ENCODE measurements around the gene GPATCH2L.

GPATCH2L gene

DNA sequence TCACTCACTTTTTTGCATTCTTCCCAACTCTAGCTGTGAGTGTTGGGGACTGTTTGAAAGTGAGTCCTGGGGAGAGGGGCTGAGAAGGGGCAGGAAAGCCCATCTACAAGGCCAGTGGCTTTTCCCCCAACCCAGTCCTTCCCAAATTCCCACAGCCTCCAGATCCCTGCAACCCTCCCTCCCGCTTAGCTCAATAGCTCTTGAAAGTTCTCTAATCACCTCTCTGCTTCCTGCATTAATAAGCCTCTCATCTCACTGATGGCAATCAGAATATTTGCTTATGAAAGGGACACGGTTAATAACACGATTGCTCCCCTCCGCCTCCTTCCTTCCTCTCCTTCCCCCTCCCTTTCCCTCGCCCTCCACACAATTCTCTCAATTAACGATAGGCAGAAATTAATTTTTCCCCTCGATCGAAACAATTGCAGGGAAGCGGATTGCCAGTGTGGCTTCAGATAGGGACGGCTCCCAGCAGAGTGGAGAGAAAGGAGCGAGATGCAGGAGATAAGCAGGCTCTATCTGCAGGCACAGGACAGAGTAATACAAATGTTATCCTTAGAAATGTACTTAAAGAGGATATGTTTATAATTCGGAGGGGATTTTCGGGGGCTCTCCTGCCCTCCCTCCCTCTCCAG is 15.1 kb upstream of the GPATCH2L start:
- DNase-seq: no peak

DNA sequence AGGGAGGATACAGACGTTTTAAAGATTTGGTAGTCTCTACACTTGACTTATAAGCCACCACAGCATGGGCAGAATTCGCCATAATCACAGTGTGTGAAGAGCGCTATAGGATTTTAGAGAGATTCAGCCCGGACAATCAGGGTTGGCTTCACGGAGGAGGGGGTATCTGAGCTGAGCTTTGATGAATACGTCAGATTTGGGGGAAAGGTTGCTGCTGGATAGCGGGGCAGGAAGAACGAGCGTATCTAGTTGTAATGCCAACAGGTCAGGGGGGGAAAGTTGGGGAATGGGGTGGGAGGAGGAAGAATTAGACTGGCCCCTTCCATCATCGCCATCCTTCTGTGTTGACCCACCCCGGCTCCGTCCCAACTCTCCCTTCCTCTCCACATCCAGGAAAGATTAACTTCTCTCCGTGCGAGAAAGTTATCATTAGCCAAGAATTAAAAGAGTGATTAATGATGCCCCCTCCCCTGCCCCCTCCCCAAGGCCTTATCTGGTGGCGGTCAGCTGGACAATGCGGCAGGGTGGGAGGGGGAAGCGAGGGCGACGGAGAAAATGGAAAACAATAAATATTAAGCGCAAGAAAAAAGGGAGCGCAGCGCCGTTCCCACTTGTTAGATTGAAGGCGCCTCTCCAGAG is 13.5 kb upstream of the GPATCH2L start:
- no peak for DNase-seq

DNA sequence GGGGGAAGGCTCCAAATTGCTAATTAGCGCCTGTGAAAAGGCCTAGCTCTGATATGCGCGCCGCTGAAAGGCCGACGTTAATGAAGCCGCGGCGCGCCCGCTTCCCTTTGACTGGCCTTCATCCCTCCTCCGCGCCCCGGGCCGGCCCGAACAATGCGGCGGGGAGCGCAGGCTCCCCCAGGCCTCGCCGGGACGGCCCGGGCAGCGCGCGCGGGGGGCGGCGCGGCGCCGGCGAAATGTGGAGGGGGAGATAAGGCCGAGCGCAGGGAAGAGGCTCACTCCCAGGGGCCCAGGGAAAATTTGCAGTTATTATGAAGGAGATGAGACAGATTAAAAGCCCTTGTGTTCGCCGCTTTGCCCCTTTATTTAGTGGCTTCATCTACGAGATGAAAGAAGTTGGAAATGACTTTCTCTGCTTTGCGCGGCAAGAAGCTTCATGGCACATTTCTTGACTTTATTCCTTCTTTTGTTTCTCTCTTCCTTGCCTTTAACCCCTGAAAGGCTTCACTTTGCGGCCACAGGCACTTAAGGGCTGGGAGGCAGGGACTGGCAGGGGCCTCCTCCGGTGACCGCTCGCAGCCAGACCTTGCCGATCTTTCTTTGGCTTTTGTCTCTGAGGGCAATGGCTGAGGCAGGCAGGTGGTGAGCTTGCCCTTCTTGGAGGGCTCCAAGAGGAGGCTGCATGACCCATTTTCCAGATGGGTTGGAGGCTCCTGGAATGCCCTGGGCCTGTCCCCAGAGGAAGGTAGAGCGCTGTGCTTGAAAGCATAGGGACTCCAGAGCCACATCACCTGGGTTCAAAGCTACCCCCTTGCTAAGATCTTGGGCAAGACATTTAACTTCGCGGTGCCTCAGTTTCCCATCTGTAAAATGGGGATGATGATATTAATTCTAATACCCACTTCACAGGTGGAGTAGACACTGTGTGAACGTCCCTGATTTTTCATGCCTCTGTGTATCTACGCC is 12.7 kb upstream of the GPATCH2L start:
- no peak for DNase-seq

DNA sequence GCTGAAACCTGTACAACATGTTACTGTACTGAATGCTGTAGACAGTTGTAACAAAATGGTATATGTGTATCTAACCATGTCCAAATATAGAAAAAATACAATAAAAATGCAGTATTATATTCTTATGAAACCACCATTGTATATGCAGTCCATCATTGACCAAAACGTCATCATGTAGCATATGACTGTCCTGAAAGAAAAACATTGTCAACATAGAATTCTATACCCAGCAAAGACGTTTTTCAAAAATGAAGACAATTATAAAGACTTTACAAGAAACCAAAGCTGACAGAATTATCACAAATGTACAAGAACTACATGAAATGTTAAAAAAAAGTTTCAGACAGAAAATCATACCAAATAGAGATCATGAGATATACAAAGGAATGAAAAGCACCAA is 8.1 kb upstream of the GPATCH2L start:
- no peak for DNase-seq

DNA sequence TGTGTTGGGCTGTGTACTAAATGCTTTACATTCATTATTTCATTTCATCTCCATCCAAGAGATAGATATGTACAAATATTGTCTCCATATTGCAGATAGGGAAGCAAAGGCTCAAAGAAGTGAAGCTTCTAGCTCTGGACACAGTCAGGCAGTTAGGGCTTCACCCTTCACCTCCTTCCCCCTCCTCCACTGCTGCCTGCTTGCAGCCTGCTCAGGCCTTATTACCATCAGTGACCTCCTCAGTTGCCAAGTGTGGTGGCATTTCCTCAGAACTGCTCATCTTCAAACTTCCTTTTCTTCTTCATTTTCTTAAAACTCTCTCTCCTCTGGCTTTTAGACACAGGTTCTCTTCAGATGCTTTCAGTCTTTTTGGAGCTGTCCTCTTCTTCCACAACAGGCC is 4.7 kb upstream of the GPATCH2L start:
- DNase-seq: no peak

DNA sequence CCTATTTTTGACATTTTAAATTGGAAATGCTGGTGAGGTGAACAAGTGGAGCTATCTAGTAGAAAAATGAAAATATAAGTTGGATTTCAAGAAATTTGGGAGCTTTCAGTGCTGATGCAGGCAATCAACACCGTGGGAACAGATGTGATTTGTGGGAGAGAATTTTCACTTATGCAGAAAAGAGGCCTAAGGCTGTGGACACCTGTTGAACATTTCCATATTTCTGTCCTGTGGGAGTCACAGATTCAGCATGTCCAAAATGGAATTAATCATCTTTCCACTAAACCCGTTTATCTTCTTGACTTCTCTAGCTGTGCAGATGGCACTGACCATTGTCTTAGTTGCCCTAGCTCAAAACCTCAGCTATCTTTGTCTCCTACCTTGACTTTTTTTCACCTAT is 2.5 kb upstream of the GPATCH2L start:
- no peak for DNase-seq

DNA sequence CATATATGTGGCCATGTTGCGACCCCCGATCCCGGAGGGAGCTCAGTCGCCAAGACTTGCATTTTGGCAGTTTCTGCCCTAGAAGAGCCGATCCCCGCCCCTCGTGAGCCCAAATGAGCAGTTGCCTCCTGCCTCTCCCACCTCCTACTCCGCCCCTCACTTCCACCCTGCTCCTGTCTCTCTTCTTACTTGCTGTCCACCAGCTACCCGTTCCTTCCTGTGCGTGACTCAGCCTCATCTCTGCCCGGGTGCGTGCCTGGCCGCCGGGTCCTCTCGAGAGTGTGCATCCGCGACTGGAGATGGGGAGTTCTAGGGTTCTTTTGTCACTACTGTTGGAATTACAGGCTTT is 585 bp downstream of the GPATCH2L start:
- peak; percentile 82 for DNase-seq

DNA sequence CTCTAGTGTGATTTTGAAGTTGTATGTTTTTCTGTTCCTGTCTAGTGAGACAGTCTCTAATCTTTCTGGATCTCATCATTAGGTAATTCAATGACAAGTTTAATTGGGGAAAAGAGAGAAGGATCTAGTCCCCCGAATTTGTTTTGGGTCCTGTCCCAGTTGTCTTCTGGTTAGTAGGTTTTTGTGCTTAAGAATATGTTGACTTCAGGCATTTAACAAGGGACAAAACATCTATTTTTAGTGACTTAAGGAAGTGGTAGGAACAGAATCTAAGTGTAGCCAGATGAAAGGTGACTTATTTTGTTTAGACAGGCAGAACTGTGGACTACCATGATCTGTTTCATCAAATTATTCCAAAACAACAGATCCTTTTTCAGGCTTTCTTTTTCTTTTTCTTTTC is 2.2 kb downstream of the GPATCH2L start:
- DNase-seq: no peak

DNA sequence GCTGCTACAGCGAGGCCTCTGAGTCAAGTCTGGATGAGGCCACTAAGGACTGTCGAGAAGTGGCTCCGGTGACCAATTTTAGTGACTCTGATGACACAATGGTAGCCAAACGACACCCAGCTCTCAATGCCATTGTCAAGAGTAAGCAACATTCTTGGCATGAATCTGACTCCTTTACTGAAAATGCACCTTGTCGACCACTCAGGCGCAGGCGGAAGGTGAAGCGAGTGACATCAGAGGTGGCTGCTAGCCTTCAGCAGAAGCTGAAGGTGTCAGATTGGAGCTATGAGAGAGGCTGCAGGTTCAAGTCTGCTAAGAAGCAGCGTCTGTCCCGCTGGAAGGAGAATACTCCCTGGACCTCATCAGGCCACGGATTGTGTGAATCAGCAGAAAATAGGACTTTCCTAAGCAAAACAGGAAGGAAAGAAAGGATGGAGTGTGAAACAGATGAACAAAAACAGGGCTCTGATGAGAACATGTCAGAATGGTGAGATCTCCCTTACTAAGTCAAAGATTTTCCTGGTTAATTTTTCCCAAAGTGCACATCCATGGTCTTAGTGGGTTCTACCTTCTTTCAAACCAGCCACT is 2.9 kb downstream of the GPATCH2L start:
- DNase-seq: no peak

DNA sequence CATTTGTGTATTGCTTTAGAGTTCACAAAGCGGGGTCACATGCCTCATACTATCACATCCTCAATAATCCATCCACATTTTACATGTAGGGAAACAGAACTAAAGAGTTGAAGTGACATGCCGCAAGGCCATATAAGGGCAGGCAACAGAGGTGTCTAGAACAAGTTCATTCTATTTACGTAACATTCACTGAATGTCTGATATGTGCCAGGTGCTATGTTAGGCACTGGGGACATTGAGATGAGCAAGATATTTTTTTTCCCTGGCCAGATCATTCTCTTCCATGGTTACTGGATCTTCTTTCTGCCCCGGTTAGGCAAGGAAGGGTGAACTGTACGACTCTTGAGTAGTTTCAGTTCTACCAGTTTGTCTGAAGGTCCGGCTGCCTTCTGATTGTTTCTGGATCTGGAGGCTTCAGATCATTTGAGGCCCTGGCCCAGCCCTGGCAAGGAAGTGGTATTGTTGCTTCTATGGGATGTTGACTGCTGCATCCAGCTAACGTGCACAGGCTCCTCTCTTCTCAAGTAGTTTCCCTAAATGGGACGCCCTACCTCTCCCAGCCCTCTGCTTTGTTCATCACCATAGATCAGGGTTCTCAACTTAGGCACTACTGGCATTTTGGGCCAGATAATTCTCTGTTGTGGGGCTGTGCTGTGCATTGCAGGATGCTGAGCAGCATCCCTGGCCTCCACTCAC is 12.1 kb downstream of the GPATCH2L start:
- DNase-seq: no peak

DNA sequence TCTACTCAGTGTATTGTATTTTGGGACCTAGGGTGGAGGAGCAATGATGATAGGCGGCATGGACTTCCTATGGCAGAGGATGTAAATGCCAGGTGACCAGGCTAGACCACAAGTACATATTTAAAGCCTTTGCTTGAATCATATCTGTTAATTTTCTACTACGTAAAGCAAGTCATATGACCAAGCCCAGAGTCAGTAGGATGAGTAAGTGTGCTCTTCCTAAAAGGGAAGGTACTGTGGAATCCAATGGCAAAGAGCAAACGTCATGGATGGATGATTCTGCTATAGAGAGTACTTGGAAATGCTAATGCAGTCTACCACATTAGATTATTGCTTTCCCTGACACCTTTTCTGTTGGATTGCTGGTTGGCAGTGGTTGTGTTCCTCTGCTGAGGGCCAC is 16.8 kb downstream of the GPATCH2L start:
- DNase-seq: no peak

DNA sequence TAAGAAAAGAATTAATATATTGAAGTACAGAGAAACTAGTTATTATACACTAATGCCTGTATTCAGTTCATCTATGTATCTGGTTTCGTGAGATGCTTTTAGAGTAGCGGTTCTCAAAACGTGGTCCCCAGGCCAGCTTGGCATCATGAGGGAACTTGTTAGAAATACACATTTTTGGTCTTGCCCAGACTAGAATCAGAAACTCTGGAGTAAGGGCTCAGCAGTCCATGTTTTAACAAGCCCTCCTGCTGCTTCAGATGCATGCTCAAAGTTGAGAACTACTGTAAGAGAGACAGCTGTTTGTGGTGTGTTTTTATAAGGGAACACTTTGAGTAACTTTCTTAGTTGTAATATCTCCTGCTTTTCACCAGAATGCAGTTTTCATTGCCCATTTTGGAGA is 18.1 kb downstream of the GPATCH2L start:
- DNase-seq: no peak

DNA sequence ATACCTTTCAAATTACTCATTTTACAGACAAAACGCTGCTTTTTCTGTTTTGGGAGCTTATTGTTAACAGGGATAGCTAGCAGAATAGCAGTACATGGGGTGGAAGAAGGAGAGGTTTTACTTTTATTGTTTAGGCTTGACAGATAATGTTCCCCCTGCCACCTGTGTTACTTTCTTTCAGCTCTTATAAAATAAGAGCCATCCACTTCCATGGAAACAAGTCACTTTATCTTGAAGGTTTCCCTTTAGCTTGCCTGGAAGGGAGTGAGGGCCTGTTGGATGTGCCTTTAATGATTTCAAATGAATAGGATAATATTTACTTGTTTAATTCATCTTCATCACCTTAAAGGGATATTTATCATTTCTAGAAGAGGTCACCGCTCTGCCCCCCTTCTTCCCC is 23.3 kb downstream of the GPATCH2L start:
- DNase-seq: no peak

DNA sequence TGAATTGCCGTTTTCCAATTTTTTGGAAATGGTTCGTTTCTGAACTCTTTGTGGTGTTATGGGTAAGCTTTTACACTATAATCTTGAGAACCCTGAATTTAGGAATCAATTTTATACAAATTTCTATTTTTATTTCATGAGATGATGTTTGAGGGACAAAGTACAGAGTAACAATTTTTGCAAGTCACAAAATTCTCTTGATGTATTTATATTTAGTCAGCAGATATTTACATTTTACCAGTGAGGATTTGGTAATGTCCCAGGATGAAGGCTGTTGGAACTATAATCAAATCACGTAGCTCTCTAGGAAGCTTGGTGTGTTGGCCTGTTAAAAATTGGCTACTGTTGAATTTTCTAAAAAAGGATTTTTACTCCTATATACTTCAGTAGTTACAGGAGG is 24.2 kb downstream of the GPATCH2L start:
- DNase-seq: no peak

DNA sequence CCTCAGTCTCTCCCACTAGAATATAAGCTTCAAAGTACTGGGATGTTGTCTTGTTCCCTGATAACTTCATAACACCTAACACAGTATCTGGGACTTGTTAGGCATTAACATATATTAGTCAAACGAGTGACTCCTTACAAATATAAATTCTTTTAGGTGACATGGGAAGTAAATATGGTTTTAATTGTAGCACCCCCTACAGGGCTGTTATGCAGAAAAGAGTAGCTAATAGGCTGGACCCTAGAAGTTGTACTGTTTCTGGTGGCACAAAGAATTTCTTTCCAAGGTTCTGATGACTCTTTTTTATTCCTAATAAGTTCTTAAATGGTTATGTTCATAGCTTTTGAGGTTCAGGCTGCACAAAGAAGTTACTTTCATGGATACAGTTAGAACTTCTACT is 29.8 kb downstream of the GPATCH2L start:
- no peak for DNase-seq

DNA sequence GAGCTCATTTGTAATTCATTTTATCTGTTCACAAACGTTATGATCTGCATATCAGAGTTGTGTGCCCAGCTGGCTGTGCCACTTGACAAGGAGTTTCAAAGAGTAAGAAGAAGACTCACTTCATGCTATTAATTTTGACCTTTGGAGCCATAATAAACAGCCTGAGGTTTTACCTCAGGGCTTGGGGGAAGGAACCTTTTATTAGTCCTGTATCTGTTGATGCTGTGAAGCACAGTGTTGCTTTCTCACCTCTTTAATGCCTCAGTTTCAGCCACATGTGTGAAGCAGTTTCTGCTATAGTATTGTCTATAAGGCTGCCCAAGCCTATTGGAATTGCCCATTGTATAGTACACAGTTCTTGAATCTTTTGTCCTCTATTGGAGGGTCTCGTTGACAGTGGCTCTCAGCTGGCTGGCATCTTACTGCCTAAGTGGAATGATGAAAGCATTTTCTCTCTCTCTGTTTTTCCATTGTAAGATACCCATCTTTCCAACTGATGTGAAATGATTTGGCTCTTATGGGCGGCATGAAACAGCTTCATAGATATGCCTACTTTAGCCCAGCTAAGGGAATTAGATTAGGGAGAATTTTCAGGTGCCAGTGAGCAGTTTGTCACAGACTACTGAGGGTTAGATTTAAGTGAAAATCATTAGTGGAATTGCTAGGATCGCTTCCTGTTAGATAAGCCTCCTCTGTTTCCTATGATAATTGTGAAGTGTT is 34.7 kb downstream of the GPATCH2L start:
- DNase-seq: no peak

DNA sequence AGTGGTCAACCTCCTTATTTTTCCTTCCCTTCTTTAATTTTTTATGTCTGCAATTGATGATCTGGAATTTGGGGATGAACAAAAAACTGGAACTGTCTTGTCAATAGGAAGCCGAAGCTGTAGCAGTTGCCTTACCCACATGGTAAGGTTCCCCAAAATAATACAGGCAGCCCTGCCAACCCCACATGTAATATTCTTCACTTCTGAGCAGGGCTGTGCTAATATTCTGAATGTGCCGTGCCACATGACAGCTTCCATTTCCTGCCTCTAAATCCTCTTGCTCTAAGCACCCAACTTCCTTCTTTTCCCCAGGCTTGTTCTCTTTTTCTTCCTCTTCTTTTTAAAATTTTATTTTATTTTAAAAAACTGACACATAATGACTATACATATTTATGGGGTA is 39.6 kb downstream of the GPATCH2L start:
- no peak for DNase-seq

DNA sequence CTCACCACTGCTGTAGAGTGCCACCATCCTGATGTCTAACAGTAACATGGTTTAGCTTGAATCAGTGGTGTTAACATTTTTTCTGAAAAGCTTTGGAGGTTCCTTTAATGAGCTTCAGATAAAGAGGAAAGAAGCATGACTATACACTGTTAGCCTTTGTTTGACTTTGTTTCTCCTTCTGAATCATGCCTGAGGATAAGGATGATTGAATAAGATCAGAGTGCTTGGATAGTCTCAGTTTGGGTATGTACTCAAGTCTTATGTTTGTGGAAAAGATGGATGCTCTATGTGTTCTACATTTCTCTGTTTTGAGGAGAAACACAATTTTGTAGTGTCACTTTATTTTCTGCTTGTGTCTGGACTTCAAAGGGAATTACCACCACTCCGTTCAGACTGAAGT is 42.0 kb downstream of the GPATCH2L start:
- DNase-seq: no peak

DNA sequence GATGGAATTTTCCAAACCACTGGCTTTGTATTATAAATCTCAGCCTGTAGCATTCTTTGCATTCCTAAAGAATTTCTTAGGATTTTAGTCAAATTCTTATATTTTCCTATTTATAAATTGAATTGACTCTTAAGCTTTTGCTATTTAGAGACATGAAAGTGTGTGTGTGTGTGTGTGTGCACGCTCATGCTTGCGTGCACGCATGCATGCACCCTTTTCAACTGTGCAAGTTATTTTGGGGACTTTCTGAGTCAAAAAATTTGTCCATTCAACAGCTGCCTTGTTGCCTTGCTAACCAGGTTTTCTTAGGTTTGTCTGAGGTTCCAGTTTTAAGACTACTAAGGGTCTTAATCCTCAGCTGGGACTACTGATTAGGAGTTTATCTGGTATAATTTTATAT is 42.6 kb downstream of the GPATCH2L start:
- no peak for DNase-seq

DNA sequence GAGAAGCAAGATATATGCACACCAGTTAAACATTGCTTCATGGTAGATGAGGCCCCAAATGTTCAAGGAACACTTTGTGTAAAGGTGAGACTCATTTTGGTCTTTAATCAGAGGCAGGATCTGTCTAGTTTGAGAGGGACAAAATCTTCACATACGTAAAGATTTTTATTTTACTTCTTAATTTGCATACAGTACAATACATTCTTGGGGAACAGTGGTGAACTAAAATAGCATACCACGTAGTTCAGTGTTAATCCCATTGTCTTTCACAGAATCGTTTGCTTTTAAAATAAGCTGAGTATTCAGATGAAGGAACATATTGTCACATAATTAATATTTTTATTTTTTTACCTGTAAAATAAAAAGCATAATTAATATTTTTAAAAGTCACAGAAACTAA is 43.3 kb downstream of the GPATCH2L start:
- no peak for DNase-seq

DNA sequence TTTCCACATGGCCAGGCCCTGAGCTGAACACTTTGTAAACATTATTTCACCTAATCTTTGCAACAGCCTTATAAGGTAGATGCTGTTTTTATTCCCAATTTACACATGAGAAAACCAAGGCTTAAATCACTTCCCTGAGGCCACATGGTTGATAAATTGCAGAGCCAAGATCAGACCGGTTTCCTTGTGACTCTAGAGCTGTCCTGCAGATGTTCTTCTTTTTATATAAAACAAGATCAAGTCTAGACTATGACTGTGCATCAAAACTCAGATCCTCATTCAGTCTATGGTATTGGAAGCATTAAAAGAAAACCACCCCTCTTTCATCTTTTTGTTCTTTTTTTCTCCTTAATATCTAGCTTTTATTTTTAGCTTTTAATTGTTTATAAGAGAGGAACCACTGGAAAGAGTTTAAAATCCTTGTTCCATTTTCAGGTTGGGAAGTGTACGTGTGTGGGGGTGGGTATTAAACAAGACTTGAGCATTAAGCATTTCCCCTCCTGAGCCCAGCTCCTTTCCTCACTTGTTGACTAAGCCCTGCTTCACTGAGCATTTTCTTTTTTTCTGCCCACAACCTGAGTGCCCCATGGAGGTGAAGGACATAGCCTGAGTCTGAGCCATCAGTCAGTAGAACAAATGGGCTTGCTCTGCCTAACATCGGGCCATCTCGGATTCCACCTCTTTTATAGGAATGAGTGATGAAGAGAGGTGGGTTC is 45.4 kb downstream of the GPATCH2L start:
- DNase-seq: no peak

DNA sequence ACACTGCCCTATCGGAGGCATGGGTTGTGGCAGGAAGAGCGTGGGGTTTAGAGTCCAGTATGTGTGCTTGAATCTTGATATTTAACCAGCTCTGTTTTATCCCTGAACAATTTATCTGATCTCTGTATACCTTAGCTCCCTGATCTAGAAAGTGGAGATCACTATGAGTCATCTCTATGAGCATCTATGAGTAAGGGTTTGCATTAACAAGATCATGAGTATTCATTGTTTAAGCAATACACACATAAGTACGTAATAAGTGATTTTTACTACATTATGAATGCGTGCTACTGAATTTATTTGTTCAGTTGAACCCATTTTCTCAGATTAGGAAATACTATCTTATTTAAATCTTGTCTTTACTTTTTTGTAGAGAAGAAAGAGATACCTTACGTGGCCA is 49.4 kb downstream of the GPATCH2L start:
- DNase-seq: no peak
